H1 (cell line): ENCODE measurements around the gene PCSK9. TPM values are rescaled to one million over a fixed set of nuclear protein-coding genes. Genes with fewer than 3 reads are reported as not detected.

Experiments used
- CTCF ChIA-PET: fragments of 300-600 bp; sonication (Branson Sonifier 250); formaldehyde crosslinking; loops from one replicate; lab custom pipeline; 2021; ENCODE audit not compliant: partially characterized antibody; lab: Charles Lee
- POLR2A ChIA-PET: fragments of 300-600 bp; sonication (Branson Sonifier 250); formaldehyde crosslinking; loops from one replicate; lab custom pipeline; 2021; ENCODE audit warnings: inconsistent platforms; ENCODE audit not compliant: partially characterized antibody; lab: Charles Lee
- DNase-seq, 2 experiments: peaks; one replicate each; pipeline versions ENCODE4 v3.0.0 to v3.0.0-alpha.2; 2010 to 2022; ENCODE audit warnings: low spot score in 2 of 2, low read depth in 1 of 2, mixed read lengths in 1 of 2
- FAIRE-seq: peaks from 2 replicates; lab custom pipeline; 2011; peaks lifted over from hg19 to GRCh38; lab: Jason Lieb, UNC
- H2AFZ ChIP-seq: 2 replicates; pipeline ENCODE4 v1.8.1; 2012; ENCODE audit warnings: low read length, inconsistent platforms
- H2AK5ac ChIP-seq: 2 replicates; pipeline ENCODE4 v1.6.1; 2013; ENCODE audit warnings: low read depth, low read length
- H2BK120ac ChIP-seq: replicated peaks from 2 replicates; pipeline ENCODE3; 2013; ENCODE audit warnings: low read depth, low read length, inconsistent platforms
- H2BK12ac ChIP-seq: 2 replicates; pipeline ENCODE4 v1.6.1; 2013; ENCODE audit warnings: low read depth, low read length
- H2BK15ac ChIP-seq: 2 replicates; pipeline ENCODE4 v1.6.1; 2013; ENCODE audit warnings: low read length
- H2BK20ac ChIP-seq: 2 replicates; pipeline ENCODE4 v1.6.1; 2013; ENCODE audit warnings: low read length
- H2BK5ac ChIP-seq: 2 replicates; pipeline ENCODE4 v1.6.1; 2013; ENCODE audit warnings: low read depth, low read length
- H3K14ac ChIP-seq: 2 replicates; pipeline ENCODE4 v1.6.1; 2013; ENCODE audit warnings: inconsistent platforms; ENCODE audit not compliant: insufficient read length
- H3K18ac ChIP-seq: 2 replicates; pipeline ENCODE4 v1.6.1; 2013; ENCODE audit warnings: low read length; ENCODE audit errors: extremely low read depth
- H3K23ac ChIP-seq: 2 replicates; pipeline ENCODE4 v1.6.1; 2013; ENCODE audit warnings: inconsistent platforms; ENCODE audit not compliant: insufficient read length
- H3K23me2 ChIP-seq: 2 replicates; pipeline ENCODE4 v1.6.1; 2013; ENCODE audit warnings: low read depth, low read length
- H3K27ac ChIP-seq: 2 replicates; pipeline ENCODE4 v1.6.1; 2011; ENCODE audit warnings: low read depth, low read length, inconsistent platforms
- H3K27me3 ChIP-seq, 4 experiments: replicated peaks in 1 of 4; 1 replicate in 1 of 4; 2 replicates in 3 of 4; pipeline versions ENCODE4 v1.6.1 to v1.8.1; 2011 to 2013; ENCODE audit warnings: low read length in 3 of 4, mild to moderate bottlenecking in 3 of 4, inconsistent platforms in 2 of 4, mixed read lengths in 2 of 4, moderate library complexity in 1 of 4; ENCODE audit not compliant: control insufficient read depth in 3 of 4, insufficient read depth in 3 of 4; ENCODE audit errors: extremely low read depth in 1 of 4
- H3K36me3 ChIP-seq, 4 experiments: 2 replicates each; pipeline versions ENCODE4 v1.6.1 to v1.8.1; 2011 to 2013; ENCODE audit warnings: mild to moderate bottlenecking in 4 of 4, low read length in 3 of 4, moderate library complexity in 2 of 4, control low read depth in 1 of 4, inconsistent platforms in 1 of 4; ENCODE audit not compliant: insufficient read depth in 4 of 4, control insufficient read depth in 2 of 4
- H3K4ac ChIP-seq: replicated peaks from 2 replicates; pipeline ENCODE3; 2013; ENCODE audit warnings: low read length, low read depth, mixed read lengths, inconsistent platforms; ENCODE audit not compliant: insufficient read length
- H3K4me1 ChIP-seq, 4 experiments: replicated peaks in 1 of 4; 1 replicate in 1 of 4; 2 replicates in 3 of 4; pipeline versions ENCODE4 v1.6.1 to v1.8.1; 2011 to 2013; ENCODE audit warnings: low read length in 3 of 4, inconsistent platforms in 2 of 4, mixed read lengths in 1 of 4; ENCODE audit not compliant: insufficient read depth in 4 of 4, control insufficient read depth in 3 of 4
- H3K4me2 ChIP-seq, 2 experiments: 2 replicates each; pipeline versions ENCODE4 v1.6.1 to v1.8.1; 2011 to 2013; ENCODE audit warnings: low read depth in 2 of 2, low read length in 2 of 2, control low read depth in 1 of 2, inconsistent platforms in 1 of 2, mild to moderate bottlenecking in 1 of 2; ENCODE audit not compliant: insufficient read depth in 1 of 2
- H3K4me3 ChIP-seq, 4 experiments: fragments of 200-600, 300-600 bp in 1 of 4; sonication (generic), shearing (Covaris generic), sonication (Bioruptor Twin) in 1 of 4; 2 replicates each; pipeline versions ENCODE4 v1.5.1 to v1.8.1; 2011 to 2016; ENCODE audit warnings: low read length in 4 of 4, low read depth in 3 of 4, control low read depth in 2 of 4, inconsistent platforms in 2 of 4, mild to moderate bottlenecking in 2 of 4, mixed read lengths in 1 of 4, moderate library complexity in 1 of 4; ENCODE audit not compliant: insufficient read depth in 2 of 4; ENCODE audit errors: extremely low read depth in 1 of 4
- H3K56ac ChIP-seq: replicated peaks from 2 replicates; pipeline ENCODE3; 2013; ENCODE audit warnings: low read depth, mild to moderate bottlenecking, mixed read lengths, low read length, inconsistent platforms; ENCODE audit not compliant: insufficient read length
- H3K79me1 ChIP-seq: 2 replicates; pipeline ENCODE4 v1.6.1; 2013; ENCODE audit warnings: low read depth, low read length, control low read depth
- H3K79me2 ChIP-seq, 2 experiments: 2 replicates each; pipeline versions ENCODE4 v1.6.1 to v1.8.1; 2012 to 2013; ENCODE audit warnings: low read length in 2 of 2, mild to moderate bottlenecking in 2 of 2, inconsistent platforms in 1 of 2; ENCODE audit not compliant: insufficient read depth in 2 of 2, control insufficient read depth in 1 of 2
- H3K9ac ChIP-seq, 4 experiments: replicated peaks in 1 of 4; 1 replicate in 1 of 4; 2 replicates in 3 of 4; pipeline versions ENCODE4 v1.6.1 to v1.8.1; 2011 to 2013; ENCODE audit warnings: low read depth in 3 of 4, low read length in 3 of 4, control low read depth in 2 of 4, mild to moderate bottlenecking in 2 of 4, moderate library complexity in 2 of 4, inconsistent platforms in 1 of 4; ENCODE audit errors: extremely low read depth in 1 of 4
- H3K9me3 ChIP-seq, 2 experiments: 2 replicates each; pipeline versions ENCODE4 v1.6.1 to v1.8.1; 2012 to 2013; ENCODE audit warnings: mild to moderate bottlenecking in 2 of 2, moderate library complexity in 2 of 2, control low read depth in 1 of 2, inconsistent platforms in 1 of 2, low read depth in 1 of 2, low read length in 1 of 2, mixed read lengths in 1 of 2; ENCODE audit not compliant: insufficient read depth in 2 of 2
- H4K20me1 ChIP-seq, 2 experiments: replicated peaks in 1 of 2; 2 replicates each; pipeline versions ENCODE3 to v1.8.1; 2011 to 2013; ENCODE audit warnings: inconsistent platforms in 2 of 2, low read length in 2 of 2, mild to moderate bottlenecking in 1 of 2; ENCODE audit not compliant: insufficient read depth in 2 of 2, control insufficient read depth in 1 of 2
- H4K5ac ChIP-seq: 2 replicates; pipeline ENCODE4 v1.6.1; 2013; ENCODE audit warnings: low read length, low read depth, mixed read lengths, inconsistent platforms; ENCODE audit not compliant: insufficient read length
- H4K8ac ChIP-seq: 2 replicates; pipeline ENCODE4 v1.8.0; 2013; ENCODE audit warnings: mild to moderate bottlenecking, moderate library complexity, low read length, inconsistent platforms; ENCODE audit not compliant: insufficient read depth; ENCODE audit errors: extremely low read depth
- H4K91ac ChIP-seq: replicated peaks from 2 replicates; pipeline ENCODE3; 2013; ENCODE audit warnings: low read length, mixed read lengths, inconsistent platforms; ENCODE audit not compliant: insufficient read length
- BCL11A ChIP-seq, 2 experiments: IDR thresholded peaks; one replicate each; pipeline ENCODE4 v1.6.1; 2011; ENCODE audit warnings: low read depth in 2 of 2, low read length in 2 of 2, mild to moderate bottlenecking in 2 of 2
- CEBPB ChIP-seq: IDR thresholded peaks from 2 replicates; pipeline ENCODE4 v1.6.1; 2012; ENCODE audit warnings: low read depth, low read length
- CTCF ChIP-seq, 3 experiments: IDR thresholded peaks; 1 replicate in 2 of 3; 2 replicates in 1 of 3; pipeline versions ENCODE4 v1.5.1 to v1.6.1; 2011; ENCODE audit warnings: low read length in 3 of 3, mild to moderate bottlenecking in 3 of 3, inconsistent platforms in 2 of 3, low read depth in 1 of 3, moderate library complexity in 1 of 3; ENCODE audit not compliant: insufficient read depth in 1 of 3; ENCODE audit errors: control extremely low read depth in 1 of 3
- EP300 ChIP-seq, 2 experiments: IDR thresholded peaks; 1 replicate in 1 of 2; 2 replicates in 1 of 2; pipeline ENCODE4 v1.6.1; 2011 to 2012; ENCODE audit warnings: low read depth in 2 of 2, low read length in 2 of 2, mild to moderate bottlenecking in 2 of 2, borderline replicate concordance in 1 of 2, inconsistent platforms in 1 of 2, moderate library complexity in 1 of 2
- FOSL1 ChIP-seq: IDR thresholded peaks from 2 replicates; pipeline ENCODE4 v1.6.1; 2011; ENCODE audit warnings: mild to moderate bottlenecking, low read depth, low read length, moderate library complexity; ENCODE audit not compliant: insufficient read depth
- GABPA ChIP-seq: IDR thresholded peaks from 2 replicates; pipeline ENCODE4 v1.6.1; 2011; ENCODE audit warnings: mild to moderate bottlenecking, low read length, moderate library complexity, borderline replicate concordance; ENCODE audit not compliant: insufficient read depth
- POLR2A ChIP-seq, 2 experiments: IDR thresholded peaks; 1 replicate in 1 of 2; 2 replicates in 1 of 2; pipeline ENCODE4 v1.6.1; 2011; ENCODE audit warnings: low read depth in 2 of 2, low read length in 2 of 2, mild to moderate bottlenecking in 2 of 2; ENCODE audit errors: control extremely low read depth in 1 of 2
- SAP30 ChIP-seq: fragments of 300-600 bp; sonication (generic); IDR thresholded peaks from 2 replicates; pipeline ENCODE4 v1.7.1; 2012; ENCODE audit warnings: low read length, moderate library complexity, mild to moderate bottlenecking, inconsistent platforms; ENCODE audit not compliant: insufficient read depth, insufficient replicate concordance
- WGBS, 2 experiments: shearing (Covaris generic) in 1 of 2; methylation state at CpG; one replicate each; pipeline versions ENCODE4 v1.1.6 to v1.1.7; 2013 to 2015; ENCODE audit warnings: low lambda C conversion rate in 2 of 2, mixed read lengths in 2 of 2, inconsistent platforms in 1 of 2, low coverage in 1 of 2, missing lambda C conversion rate in 1 of 2; ENCODE audit not compliant: insufficient replicate concordance in 2 of 2, insufficient coverage in 1 of 2, insufficient read length in 1 of 2; ENCODE audit errors: extremely low coverage in 1 of 2, missing lambda C conversion rate in 1 of 2; 5-methylcytosine and 5-hydroxymethylcytosine counted together
- polyA plus RNA-seq, 7 experiments: library from polyadenylated mRNA; depleted of rRNA in 3 of 7; stranded (reverse) in 5 of 7; unstranded in 2 of 7; fragments of >200 nt in 5 of 7; fragments of 200-250 nt in 2 of 7; gene quantifications; 1 replicate in 5 of 7; 2 replicates in 1 of 7; 4 replicates in 1 of 7; pipeline versions ENCODE4 v1.2.1 to v1.2.3, GENCODE V29; 2011 to 2013; ENCODE audit warnings: missing spikeins in 2 of 7, mixed read lengths in 2 of 7
- total RNA-seq: library from RNA; stranded (reverse); fragmentation: NEBNext Ultra II Directional; extraction: Animal tissue kit (Norgen Biotek cat#: 25700); gene quantifications from 2 replicates; pipeline ENCODE4 v1.2.1, GENCODE V29; 2021

The PCSK9 gene
- total and polyA plus RNA-seq, 2 of the 8 experiments (the other 6 are each of a cell fraction or from before 2014, with no cell fraction given) = 22.3 to 32.3 TPM

- Histone ChIP-seq H2BK20ac (peak overlapping the region; percentile 36; the same call in 1 of the 2 replicates), H3K18ac (no peak overlapping the region), H2BK15ac (no peak overlapping the region), H3K9me3 (no peaks in the 10 kb centered on the region), H4K5ac (no peak overlapping the region), H3K4me3 (no peak overlapping the region), H3K23me2 (peaks cover 13% of the 10 kb centered on the region; the same call in 1 of the 2 replicates), H3K27me3 (peaks cover 9 to 39% (median 37%) of the 10 kb centered on the region in 4 experiments), H3K79me2 (peaks cover 4 to 16% of the 10 kb centered on the region in 2 experiments; a peak in 2 of 4 replicates), H2BK120ac (no peak overlapping the region), H3K79me1 (no peaks in the 10 kb centered on the region; the same call in none of the 2 replicates), H3K56ac (no peak overlapping the region), H2AFZ (no peak overlapping the region), H3K9ac (no peak overlapping the region), H4K91ac (peak overlapping the region; percentile 1), H4K20me1 (peaks cover 0 to 12% of the 10 kb centered on the region in 2 experiments), H2BK12ac (no peak overlapping the region; the same call in 1 of the 2 replicates), H3K4me1 (peaks cover 0 to 13% (median 9%) of the 10 kb centered on the region in 4 experiments; a peak in 6 of 7 replicates), H3K23ac (no peak overlapping the region), H3K36me3 (no peaks in the 10 kb centered on the region), H4K8ac (no peak overlapping the region), H3K27ac (no peak overlapping the region), H2AK5ac (no peak overlapping the region), H3K4me2 (no peak overlapping the region), H3K14ac (no peak overlapping the region), H2BK5ac (no peak overlapping the region), H3K4ac (no peak overlapping the region)
- CTCF ChIA-PET = interaction anchor here (0.8 to 1.9 kb wide), 8 partner anchors 9 to 92 kb away, joined by 3 to 9 read pairs (median 4); no protein-coding TSS in a partner anchor
- no peak for DNase-seq
- FAIRE-seq = no peak
- WGBS, 2 experiments = 90% methylated on average over 8 of the region's 8 CpGs; no CpG with 5 or more reads in 1 of the 2 experiments
- POLR2A ChIA-PET = interaction anchor here (1.4 kb wide), 1 partner anchor 9 kb away, joined by 5 read pairs; no protein-coding TSS in a partner anchor
- TF ChIP-seq EP300 (IDR thresholded peaks at IDR 0.05; ENCODE audit: borderline replicate concordance in 1 of 2, low read depth in 2 of 2, low read length in 2 of 2) = no peak
- TF ChIP-seq CEBPB = no peak
- no peak for TF ChIP-seq CTCF (IDR thresholded peaks at IDR 0.05; ENCODE audit: control extremely low read depth in 1 of 3, insufficient read depth in 1 of 3, low read depth in 1 of 3, low read length in 3 of 3)
- TF ChIP-seq POLR2A (IDR thresholded peaks at IDR 0.05; ENCODE audit: control extremely low read depth in 1 of 2, low read depth in 2 of 2, low read length in 2 of 2) = no peak
- no peak for TF ChIP-seq FOSL1
- TF ChIP-seq BCL11A (IDR thresholded peaks at IDR 0.05; ENCODE audit: low read depth in 2 of 2, low read length in 2 of 2) = no peak
- no peak for TF ChIP-seq SAP30
- no peak for TF ChIP-seq GABPA
Measured at GRCh38 chr1:55037733-55038551, 1.4 kb upstream of the PCSK9 start.
